ENCODE data around the gene APBA2. TPM values are rescaled to one million over a fixed set of nuclear protein-coding genes. Genes with fewer than 3 reads are reported as not detected.
A peak's percentile ranks its signal among the peaks of the same experiment; 100 is the strongest.

APBA2 gene
- total RNA-seq, 1 donor from 2014 or later: 3.8 TPM

DNA sequence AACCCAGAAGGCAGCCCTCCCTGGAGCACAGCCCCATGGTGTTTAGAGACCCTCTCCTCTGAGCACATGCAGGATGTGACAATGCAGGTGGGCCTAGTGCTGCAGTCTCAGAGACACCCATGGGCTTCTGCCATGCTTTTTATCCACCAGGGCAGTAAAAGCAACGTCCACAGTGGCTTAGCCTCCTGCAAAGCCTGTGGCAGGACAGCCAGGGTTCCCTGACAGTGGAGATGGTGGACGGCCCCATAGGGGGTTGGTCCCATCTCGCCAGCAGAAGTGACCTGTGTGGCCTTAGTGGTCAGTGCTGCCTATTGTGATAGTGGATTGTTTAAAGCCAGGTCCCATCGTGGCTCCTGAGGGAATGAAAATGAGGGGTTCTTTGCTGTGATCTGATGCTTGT is 46.6 kb downstream of the APBA2 start:
- H3K4me3 ChIP-seq: no peak overlapping the region
- DNase-seq (no peak), ATAC-seq (no peak)
- peaks cover 2% of the 10 kb centered on the region for H3K27me3 ChIP-seq (ENCODE audit: low read depth)
- no peaks in the 10 kb centered on the region for H3K9me3 ChIP-seq
- H3K36me3 ChIP-seq: no peaks in the 10 kb centered on the region
- intact Hi-C loops (cut with DNase I): no loop called here
- no peaks in the 10 kb centered on the region for H3K4me1 ChIP-seq
- TF ChIP-seq, protein P1, sequence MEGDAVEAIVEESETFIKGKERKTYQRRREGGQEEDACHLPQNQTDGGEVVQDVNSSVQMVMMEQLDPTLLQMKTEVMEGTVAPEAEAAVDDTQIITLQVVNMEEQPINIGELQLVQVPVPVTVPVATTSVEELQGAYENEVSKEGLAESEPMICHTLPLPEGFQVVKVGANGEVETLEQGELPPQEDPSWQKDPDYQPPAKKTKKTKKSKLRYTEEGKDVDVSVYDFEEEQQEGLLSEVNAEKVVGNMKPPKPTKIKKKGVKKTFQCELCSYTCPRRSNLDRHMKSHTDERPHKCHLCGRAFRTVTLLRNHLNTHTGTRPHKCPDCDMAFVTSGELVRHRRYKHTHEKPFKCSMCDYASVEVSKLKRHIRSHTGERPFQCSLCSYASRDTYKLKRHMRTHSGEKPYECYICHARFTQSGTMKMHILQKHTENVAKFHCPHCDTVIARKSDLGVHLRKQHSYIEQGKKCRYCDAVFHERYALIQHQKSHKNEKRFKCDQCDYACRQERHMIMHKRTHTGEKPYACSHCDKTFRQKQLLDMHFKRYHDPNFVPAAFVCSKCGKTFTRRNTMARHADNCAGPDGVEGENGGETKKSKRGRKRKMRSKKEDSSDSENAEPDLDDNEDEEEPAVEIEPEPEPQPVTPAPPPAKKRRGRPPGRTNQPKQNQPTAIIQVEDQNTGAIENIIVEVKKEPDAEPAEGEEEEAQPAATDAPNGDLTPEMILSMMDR (IDR thresholded peaks at IDR 0.05): no peak
- no peak overlapping the region for H3K27ac ChIP-seq

DNA sequence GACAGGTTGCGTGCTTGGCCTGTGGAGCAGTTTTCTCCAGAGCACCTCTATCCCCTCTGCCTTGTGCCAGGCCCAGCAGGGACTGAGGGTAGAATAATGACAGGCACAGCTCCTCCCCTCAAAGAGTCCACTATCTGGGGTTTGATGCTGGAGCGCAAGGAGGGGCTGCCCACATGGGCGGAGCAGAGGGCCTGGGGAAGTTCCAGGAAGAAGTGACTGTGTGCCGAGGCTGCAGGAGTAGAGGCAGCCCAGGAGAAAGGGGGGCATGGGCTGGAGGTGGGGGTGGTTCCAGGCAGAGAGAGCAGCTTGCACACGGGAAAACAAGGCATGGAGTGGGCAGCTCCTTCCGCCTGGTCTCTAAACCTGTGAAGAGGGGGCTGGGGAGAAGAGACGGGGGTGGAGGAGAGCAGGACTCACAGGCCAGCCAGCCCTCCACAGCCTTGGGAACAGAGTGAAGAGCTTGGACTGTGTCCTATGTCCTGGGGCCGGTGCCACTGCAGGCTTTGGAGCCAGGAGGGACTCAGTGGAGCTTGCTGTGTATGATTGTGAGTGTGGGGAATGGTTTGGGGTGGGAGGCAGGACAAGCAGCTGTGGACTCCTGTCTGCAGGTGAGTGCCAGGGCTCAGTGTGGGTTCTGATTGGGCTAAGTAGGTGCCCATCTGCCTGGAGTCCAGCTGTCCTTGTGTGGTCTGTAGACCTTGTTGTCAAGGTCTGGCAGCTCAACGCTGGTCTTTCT is 48.1 kb downstream of the APBA2 start:
- no peak for DNase-seq
- Histone ChIP-seq H3K36me3 (no peaks in the 10 kb centered on the region), H3K27ac (no peak overlapping the region), H3K27me3 (ENCODE audit: low read depth) (no peaks in the 10 kb centered on the region), H3K9me3 (no peaks in the 10 kb centered on the region), H3K4me1 (no peaks in the 10 kb centered on the region), H3K4me3 (no peak overlapping the region)
- ATAC-seq: no peak
- intact Hi-C loops (cut with DNase I): no loop called here
- TF ChIP-seq, protein P1 (IDR thresholded peaks at IDR 0.05): no peak

DNA sequence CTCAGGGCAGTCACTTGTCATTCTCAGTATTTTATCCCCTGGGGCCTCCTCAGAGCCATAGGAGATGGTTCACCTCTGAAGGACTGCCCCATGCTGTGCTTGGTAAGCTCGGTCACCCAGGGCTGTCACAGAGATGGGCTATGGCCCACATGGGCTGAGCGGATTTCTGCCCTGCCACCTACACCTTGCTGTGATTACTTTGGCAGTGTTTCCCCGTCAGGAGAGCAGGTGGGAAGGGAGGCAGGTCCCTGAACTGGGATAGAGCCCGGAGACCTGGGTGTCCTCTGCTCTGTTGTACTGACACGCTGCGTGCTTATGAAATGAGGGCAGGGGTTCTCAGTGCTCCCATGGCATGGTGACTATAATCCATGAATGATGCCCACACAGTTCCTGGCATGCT is 48.9 kb downstream of the APBA2 start:
- no peak overlapping the region for H3K27ac ChIP-seq
- H3K27me3 ChIP-seq (ENCODE audit: low read depth): no peaks in the 10 kb centered on the region
- H3K36me3 ChIP-seq: no peaks in the 10 kb centered on the region
- ATAC-seq (no peak), DNase-seq (no peak)
- no peak overlapping the region for H3K4me3 ChIP-seq
- TF ChIP-seq, protein P1 (IDR thresholded peaks at IDR 0.05): no peak
- H3K4me1 ChIP-seq: no peaks in the 10 kb centered on the region
- H3K9me3 ChIP-seq: no peaks in the 10 kb centered on the region
- intact Hi-C loops (cut with DNase I): no loop called here

GRCh38 chr15:28935316-28935715 is 49.5 kb downstream of the APBA2 start:
- no peak overlapping the region for H3K27ac ChIP-seq
- H3K27me3 ChIP-seq (ENCODE audit: low read depth): no peaks in the 10 kb centered on the region
- no peaks in the 10 kb centered on the region for H3K9me3 ChIP-seq
- ATAC-seq: peak in 1 of 2 donors; percentile 15
- H3K36me3 ChIP-seq: no peaks in the 10 kb centered on the region
- TF ChIP-seq, protein P1 (IDR thresholded peaks at IDR 0.05): no peak
- H3K4me1 ChIP-seq: no peaks in the 10 kb centered on the region
- no peak overlapping the region for H3K4me3 ChIP-seq
- intact Hi-C loops (cut with DNase I): no loop called here
- DNase-seq: no peak

- no peak for ATAC-seq
- TF ChIP-seq, protein P1 (IDR thresholded peaks at IDR 0.05): no peak
- no peaks in the 10 kb centered on the region for H3K9me3 ChIP-seq
- no peaks in the 10 kb centered on the region for H3K27me3 ChIP-seq (ENCODE audit: low read depth)
- no peaks in the 10 kb centered on the region for H3K36me3 ChIP-seq
- no peak overlapping the region for H3K27ac ChIP-seq
- H3K4me3 ChIP-seq: no peak overlapping the region
- intact Hi-C loops (cut with DNase I): no loop called here
- no peak for DNase-seq
- H3K4me1 ChIP-seq: no peaks in the 10 kb centered on the region
Measured at GRCh38 chr15:28936081-28936480, 50.3 kb downstream of the APBA2 start.

Measured in lower lobe of right lung (tissue), 2 donors.